HEK293 (cell line): Measurements from ENCODE around the gene TMEM121B.

Experiments
- CTCF ChIA-PET: fragments of 350-600 bp; formaldehyde crosslinking; extraction: SDS; loops from one replicate; lab custom pipeline; 2021; ENCODE audit warnings: antibody characterized with exemption; lab: Yijun Ruan, JAX
- POLR2A ChIA-PET: fragments of 300-600 bp; formaldehyde crosslinking; extraction: SDS; loops from one replicate; lab custom pipeline; 2020; ENCODE audit warnings: antibody characterized with exemption, inconsistent platforms; lab: Yijun Ruan, JAX
- H3K27ac ChIP-seq: fragments of 200-500 bp; sonication (Bioruptor generic); 2 replicates; pipeline ENCODE4 v1.5.1; 2014; ENCODE audit warnings: low read depth, low read length, control low read depth, inconsistent platforms; ENCODE audit errors: extremely low read depth
- H3K36me3 ChIP-seq, 2 experiments: fragments of 200-500 bp in 1 of 2; sonication (Bioruptor generic) in 1 of 2; 1 replicate in 1 of 2; 2 replicates in 1 of 2; pipeline ENCODE4 v1.5.1; 2014 to 2017; ENCODE audit warnings: inconsistent platforms in 2 of 2, low read length in 2 of 2; ENCODE audit not compliant: control insufficient read depth in 2 of 2, insufficient read depth in 1 of 2
- H3K4me1 ChIP-seq: fragments of 200-500 bp; sonication (Bioruptor generic); 2 replicates; pipeline ENCODE4 v1.5.1; 2014; ENCODE audit warnings: mild to moderate bottlenecking, low read length, inconsistent platforms; ENCODE audit not compliant: control insufficient read depth, insufficient read depth
- H3K4me3 ChIP-seq: 2 replicates; pipeline ENCODE4 v1.5.1; 2011; ENCODE audit warnings: low read depth, mild to moderate bottlenecking, control low read depth, low read length, moderate library complexity
- H3K9me3 ChIP-seq: fragments of 200-500 bp; sonication (Bioruptor generic); 2 replicates; pipeline ENCODE4 v1.5.1; 2014; ENCODE audit warnings: low read depth, low read length, inconsistent platforms; ENCODE audit not compliant: control insufficient read depth, insufficient read depth
- BCL11A ChIP-seq: fragments of 450-650 bp; formaldehyde crosslinking; IDR thresholded peaks from 2 replicates; pipeline ENCODE4 v1.5.1; 2016; ENCODE audit warnings: low read depth, missing biosample characterization, missing genetic modification characterization
- HOXC10 ChIP-seq: sonication (generic); formaldehyde crosslinking; IDR thresholded peaks from 2 replicates; pipeline ENCODE4 v1.8.1; 2023; ENCODE audit warnings: mild to moderate bottlenecking, missing genetic modification reagents
- KLF8 ChIP-seq: fragments of 450-650 bp; formaldehyde crosslinking; IDR thresholded peaks from 2 replicates; pipeline ENCODE4 v1.5.1; 2016; ENCODE audit warnings: missing biosample characterization, missing genetic modification characterization
- OVOL3 ChIP-seq: fragments of 450-650 bp; formaldehyde crosslinking; IDR thresholded peaks from 2 replicates; pipeline ENCODE4 v1.5.1; 2016; ENCODE audit warnings: missing biosample characterization, missing genetic modification characterization
- ZBTB7A ChIP-seq: fragments of 450-650 bp; formaldehyde crosslinking; IDR thresholded peaks from 2 replicates; pipeline ENCODE4 v1.5.1; 2016; ENCODE audit warnings: low read depth, missing biosample characterization, missing genetic modification characterization
- ZFP37 ChIP-seq: fragments of 450-650 bp; formaldehyde crosslinking; IDR thresholded peaks from 2 replicates; pipeline ENCODE4 v1.5.1; 2016; ENCODE audit warnings: missing biosample characterization, missing genetic modification characterization
- ZNF223 ChIP-seq: fragments of 450-650 bp; formaldehyde crosslinking; IDR thresholded peaks from 2 replicates; pipeline ENCODE4 v1.5.1; 2016; ENCODE audit warnings: missing biosample characterization, missing genetic modification characterization
- ZNF311 ChIP-seq: fragments of 450-650 bp; formaldehyde crosslinking; IDR thresholded peaks from 2 replicates; pipeline ENCODE4 v1.5.1; 2017; ENCODE audit warnings: missing biosample characterization, missing genetic modification characterization, borderline replicate concordance
- ZNF37A ChIP-seq: fragments of 450-650 bp; IDR thresholded peaks from 2 replicates; pipeline ENCODE4 v1.5.1; 2018; ENCODE audit warnings: missing biosample characterization, missing genetic modification characterization
- ZNF394 ChIP-seq: fragments of 450-650 bp; formaldehyde crosslinking; IDR thresholded peaks from 2 replicates; pipeline ENCODE4 v1.5.1; 2016; ENCODE audit warnings: missing biosample characterization, missing genetic modification characterization, mild to moderate bottlenecking, moderate library complexity, borderline replicate concordance
- ZNF521 ChIP-seq: fragments of 450-650 bp; formaldehyde crosslinking; IDR thresholded peaks from 2 replicates; pipeline ENCODE4 v1.5.1; 2017; ENCODE audit warnings: missing biosample characterization, mild to moderate bottlenecking, missing genetic modification characterization
- ZNF549 ChIP-seq: fragments of 450-650 bp; IDR thresholded peaks from 2 replicates; pipeline ENCODE4 v1.5.1; 2018; ENCODE audit warnings: missing biosample characterization, missing genetic modification characterization, mild to moderate bottlenecking, inconsistent platforms, moderate library complexity
- ZNF555 ChIP-seq: fragments of 450-650 bp; formaldehyde crosslinking; conservative IDR thresholded peaks from 2 replicates; pipeline ENCODE4 v1.5.1; 2017; ENCODE audit warnings: missing biosample characterization, mild to moderate bottlenecking, missing genetic modification characterization, inconsistent platforms
- ZNF561 ChIP-seq: fragments of 450-650 bp; IDR thresholded peaks from 2 replicates; pipeline ENCODE4 v1.5.1; 2018; ENCODE audit warnings: missing biosample characterization, missing genetic modification characterization, borderline replicate concordance
- ZNF791 ChIP-seq: fragments of 450-650 bp; formaldehyde crosslinking; IDR thresholded peaks from 2 replicates; pipeline ENCODE4 v1.5.1; 2016; ENCODE audit warnings: missing biosample characterization, missing genetic modification characterization
- ZNF843 ChIP-seq: fragments of 450-650 bp; formaldehyde crosslinking; IDR thresholded peaks from 2 replicates; pipeline ENCODE4 v1.5.1; 2016; ENCODE audit warnings: missing biosample characterization, missing genetic modification characterization
- TF ChIP-seq, protein P1 (sequence below): fragments of 450-650 bp; formaldehyde crosslinking; IDR thresholded peaks from 2 replicates; pipeline ENCODE4 v1.5.1; 2016; ENCODE audit warnings: missing biosample characterization, missing genetic modification characterization
- TF ChIP-seq, protein P2 (sequence below): fragments of 450-650 bp; formaldehyde crosslinking; conservative IDR thresholded peaks from 2 replicates; pipeline ENCODE4 v1.5.1; 2016; ENCODE audit warnings: low read depth, missing biosample characterization, missing genetic modification characterization
- TF ChIP-seq, protein P3 (sequence below): fragments of 450-650 bp; formaldehyde crosslinking; IDR thresholded peaks from 2 replicates; pipeline ENCODE4 v1.5.1; 2016; ENCODE audit warnings: missing biosample characterization, missing genetic modification characterization
- TF ChIP-seq, protein P4 (sequence below): fragments of 450-650 bp; formaldehyde crosslinking; IDR thresholded peaks from 2 replicates; pipeline ENCODE4 v1.5.1; 2017; ENCODE audit warnings: missing biosample characterization, missing genetic modification characterization
- TF ChIP-seq, protein P5 (sequence below): fragments of 450-650 bp; formaldehyde crosslinking; IDR thresholded peaks from 2 replicates; pipeline ENCODE4 v1.5.1; 2016; ENCODE audit warnings: missing biosample characterization, missing genetic modification characterization

Gene TMEM121B

DNA sequence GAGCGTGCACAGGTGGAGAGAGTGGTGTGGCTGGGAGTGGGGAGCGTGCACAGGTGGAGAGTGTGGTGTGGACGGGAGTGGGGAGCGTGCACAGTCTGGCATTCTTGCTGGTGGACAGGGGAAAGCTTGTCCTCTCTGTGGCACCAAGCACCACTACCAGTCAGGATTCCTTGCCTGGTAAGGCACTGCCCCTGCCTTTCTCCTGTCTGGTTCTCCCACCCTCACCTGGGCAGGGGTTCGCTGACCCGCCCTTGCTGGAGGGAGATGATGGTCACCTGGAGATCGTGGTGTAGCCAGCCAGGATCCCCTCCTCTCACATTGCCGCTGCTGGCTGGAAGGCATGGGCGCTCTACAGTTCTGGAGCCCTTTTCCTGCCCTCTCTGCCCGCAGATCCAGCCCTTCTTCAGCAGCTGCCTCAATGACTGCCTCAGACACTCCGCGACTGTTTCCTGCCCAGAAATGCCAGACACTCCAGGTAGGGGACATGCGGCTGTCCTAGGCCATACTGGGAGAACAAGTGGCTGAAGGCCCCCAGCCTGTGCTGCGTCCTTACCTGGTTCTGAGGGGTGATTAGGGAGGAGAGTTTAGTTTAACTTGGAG is 16.7 kb downstream of the TMEM121B start (continued):
- TF ChIP-seq, protein P1, sequence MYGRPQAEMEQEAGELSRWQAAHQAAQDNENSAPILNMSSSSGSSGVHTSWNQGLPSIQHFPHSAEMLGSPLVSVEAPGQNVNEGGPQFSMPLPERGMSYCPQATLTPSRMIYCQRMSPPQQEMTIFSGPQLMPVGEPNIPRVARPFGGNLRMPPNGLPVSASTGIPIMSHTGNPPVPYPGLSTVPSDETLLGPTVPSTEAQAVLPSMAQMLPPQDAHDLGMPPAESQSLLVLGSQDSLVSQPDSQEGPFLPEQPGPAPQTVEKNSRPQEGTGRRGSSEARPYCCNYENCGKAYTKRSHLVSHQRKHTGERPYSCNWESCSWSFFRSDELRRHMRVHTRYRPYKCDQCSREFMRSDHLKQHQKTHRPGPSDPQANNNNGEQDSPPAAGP, result no peak
- TF ChIP-seq OVOL3 (tag by site-specific recombination), result no peak
- TF ChIP-seq, protein P2, sequence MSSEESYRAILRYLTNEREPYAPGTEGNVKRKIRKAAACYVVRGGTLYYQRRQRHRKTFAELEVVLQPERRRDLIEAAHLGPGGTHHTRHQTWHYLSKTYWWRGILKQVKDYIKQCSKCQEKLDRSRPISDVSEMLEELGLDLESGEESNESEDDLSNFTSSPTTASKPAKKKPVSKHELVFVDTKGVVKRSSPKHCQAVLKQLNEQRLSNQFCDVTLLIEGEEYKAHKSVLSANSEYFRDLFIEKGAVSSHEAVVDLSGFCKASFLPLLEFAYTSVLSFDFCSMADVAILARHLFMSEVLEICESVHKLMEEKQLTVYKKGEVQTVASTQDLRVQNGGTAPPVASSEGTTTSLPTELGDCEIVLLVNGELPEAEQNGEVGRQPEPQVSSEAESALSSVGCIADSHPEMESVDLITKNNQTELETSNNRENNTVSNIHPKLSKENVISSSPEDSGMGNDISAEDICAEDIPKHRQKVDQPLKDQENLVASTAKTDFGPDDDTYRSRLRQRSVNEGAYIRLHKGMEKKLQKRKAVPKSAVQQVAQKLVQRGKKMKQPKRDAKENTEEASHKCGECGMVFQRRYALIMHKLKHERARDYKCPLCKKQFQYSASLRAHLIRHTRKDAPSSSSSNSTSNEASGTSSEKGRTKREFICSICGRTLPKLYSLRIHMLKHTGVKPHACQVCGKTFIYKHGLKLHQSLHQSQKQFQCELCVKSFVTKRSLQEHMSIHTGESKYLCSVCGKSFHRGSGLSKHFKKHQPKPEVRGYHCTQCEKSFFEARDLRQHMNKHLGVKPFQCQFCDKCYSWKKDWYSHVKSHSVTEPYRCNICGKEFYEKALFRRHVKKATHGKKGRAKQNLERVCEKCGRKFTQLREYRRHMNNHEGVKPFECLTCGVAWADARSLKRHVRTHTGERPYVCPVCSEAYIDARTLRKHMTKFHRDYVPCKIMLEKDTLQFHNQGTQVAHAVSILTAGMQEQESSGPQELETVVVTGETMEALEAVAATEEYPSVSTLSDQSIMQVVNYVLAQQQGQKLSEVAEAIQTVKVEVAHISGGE, result no peak
- no peak for TF ChIP-seq HOXC10 (CRISPR knock-in tag)
- no peak for TF ChIP-seq ZBTB7A (tag by site-specific recombination)
- TF ChIP-seq ZNF521, result no peak
- no peak for TF ChIP-seq ZNF223 (tag by site-specific recombination)
- no peak for TF ChIP-seq ZNF394 (tag by site-specific recombination)
- TF ChIP-seq, all 188 proteins: peak for 0

DNA sequence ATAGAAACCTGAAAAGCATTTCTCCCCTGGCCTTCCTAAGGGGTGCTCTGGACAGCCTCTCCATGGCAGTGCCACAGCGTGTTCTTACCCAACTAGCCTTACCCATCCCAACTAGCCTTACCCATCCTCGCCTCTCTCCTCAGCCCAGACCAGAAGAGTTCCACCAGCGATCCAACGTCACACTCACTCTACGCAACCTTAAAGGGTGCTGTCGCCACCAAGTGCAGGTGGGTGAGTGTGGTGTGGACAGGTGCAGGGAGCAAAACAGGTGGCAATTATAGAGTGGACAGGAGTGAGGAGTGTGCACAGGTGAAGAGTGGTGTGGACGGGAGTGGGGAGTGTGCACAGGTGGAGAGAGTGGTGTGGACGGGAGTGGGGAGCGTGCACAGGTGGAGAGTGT is 17.8 kb downstream of the TMEM121B start:
- H3K27ac ChIP-seq, result no peak overlapping the region
- peaks cover 5 to 94% of the 10 kb centered on the region in 2 experiments for H3K36me3 ChIP-seq
- H3K4me3 ChIP-seq, result no peak overlapping the region
- ChIA-PET POLR2A (no interaction called here), CTCF (no interaction called here)
- H3K4me1 ChIP-seq, result no peaks in the 10 kb centered on the region
- TF ChIP-seq ZNF223 (tag by site-specific recombination), result no peak
- TF ChIP-seq ZNF791 (tag by site-specific recombination), result no peak
- no peak for TF ChIP-seq ZNF555 (tag by site-specific recombination)
- TF ChIP-seq, protein P1, result no peak
- TF ChIP-seq ZNF394 (tag by site-specific recombination), result no peak
- TF ChIP-seq ZNF37A (tag by site-specific recombination), result no peak
- H3K9me3 ChIP-seq, result no peaks in the 10 kb centered on the region

DNA sequence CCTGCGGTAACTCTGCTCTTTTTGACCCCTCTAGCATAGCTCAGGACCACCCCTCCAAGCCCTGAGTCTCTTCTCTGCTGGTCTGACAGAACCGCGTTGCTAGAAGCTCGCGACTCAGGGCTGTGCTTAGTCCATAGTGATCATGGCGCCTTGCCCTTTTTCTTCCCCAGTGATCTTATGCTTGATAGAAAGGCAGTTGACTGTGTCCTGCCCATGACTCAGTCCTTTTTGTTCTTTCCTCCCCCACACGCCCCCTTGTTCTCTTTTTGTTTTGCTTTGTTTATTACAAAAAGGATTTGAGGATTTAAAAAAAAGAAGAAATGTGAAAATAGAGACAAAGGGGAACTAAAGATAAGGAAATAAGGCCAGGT is 18.9 kb downstream of the TMEM121B start:
- Histone ChIP-seq H3K9me3 (no peaks in the 10 kb centered on the region), H3K4me1 (no peaks in the 10 kb centered on the region), H3K4me3 (no peak overlapping the region), H3K36me3 (peaks cover 5 to 93% of the 10 kb centered on the region in 2 experiments), H3K27ac (no peak overlapping the region)
- ChIA-PET POLR2A (no interaction called here), CTCF (interaction anchor here (1.0 kb wide), 1 partner anchor 70 kb away, joined by 3 read pairs; no protein-coding TSS in a partner anchor)
- TF ChIP-seq, protein P3, sequence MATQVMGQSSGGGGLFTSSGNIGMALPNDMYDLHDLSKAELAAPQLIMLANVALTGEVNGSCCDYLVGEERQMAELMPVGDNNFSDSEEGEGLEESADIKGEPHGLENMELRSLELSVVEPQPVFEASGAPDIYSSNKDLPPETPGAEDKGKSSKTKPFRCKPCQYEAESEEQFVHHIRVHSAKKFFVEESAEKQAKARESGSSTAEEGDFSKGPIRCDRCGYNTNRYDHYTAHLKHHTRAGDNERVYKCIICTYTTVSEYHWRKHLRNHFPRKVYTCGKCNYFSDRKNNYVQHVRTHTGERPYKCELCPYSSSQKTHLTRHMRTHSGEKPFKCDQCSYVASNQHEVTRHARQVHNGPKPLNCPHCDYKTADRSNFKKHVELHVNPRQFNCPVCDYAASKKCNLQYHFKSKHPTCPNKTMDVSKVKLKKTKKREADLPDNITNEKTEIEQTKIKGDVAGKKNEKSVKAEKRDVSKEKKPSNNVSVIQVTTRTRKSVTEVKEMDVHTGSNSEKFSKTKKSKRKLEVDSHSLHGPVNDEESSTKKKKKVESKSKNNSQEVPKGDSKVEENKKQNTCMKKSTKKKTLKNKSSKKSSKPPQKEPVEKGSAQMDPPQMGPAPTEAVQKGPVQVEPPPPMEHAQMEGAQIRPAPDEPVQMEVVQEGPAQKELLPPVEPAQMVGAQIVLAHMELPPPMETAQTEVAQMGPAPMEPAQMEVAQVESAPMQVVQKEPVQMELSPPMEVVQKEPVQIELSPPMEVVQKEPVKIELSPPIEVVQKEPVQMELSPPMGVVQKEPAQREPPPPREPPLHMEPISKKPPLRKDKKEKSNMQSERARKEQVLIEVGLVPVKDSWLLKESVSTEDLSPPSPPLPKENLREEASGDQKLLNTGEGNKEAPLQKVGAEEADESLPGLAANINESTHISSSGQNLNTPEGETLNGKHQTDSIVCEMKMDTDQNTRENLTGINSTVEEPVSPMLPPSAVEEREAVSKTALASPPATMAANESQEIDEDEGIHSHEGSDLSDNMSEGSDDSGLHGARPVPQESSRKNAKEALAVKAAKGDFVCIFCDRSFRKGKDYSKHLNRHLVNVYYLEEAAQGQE, result no peak
- TF ChIP-seq ZNF561 (tag by site-specific recombination) (no peak), ZNF549 (no peak), KLF8 (no peak), ZNF311 (no peak), BCL11A (no peak), ZNF843 (no peak), ZFP37 (tag by site-specific recombination) (no peak)
- TF ChIP-seq, protein P4, sequence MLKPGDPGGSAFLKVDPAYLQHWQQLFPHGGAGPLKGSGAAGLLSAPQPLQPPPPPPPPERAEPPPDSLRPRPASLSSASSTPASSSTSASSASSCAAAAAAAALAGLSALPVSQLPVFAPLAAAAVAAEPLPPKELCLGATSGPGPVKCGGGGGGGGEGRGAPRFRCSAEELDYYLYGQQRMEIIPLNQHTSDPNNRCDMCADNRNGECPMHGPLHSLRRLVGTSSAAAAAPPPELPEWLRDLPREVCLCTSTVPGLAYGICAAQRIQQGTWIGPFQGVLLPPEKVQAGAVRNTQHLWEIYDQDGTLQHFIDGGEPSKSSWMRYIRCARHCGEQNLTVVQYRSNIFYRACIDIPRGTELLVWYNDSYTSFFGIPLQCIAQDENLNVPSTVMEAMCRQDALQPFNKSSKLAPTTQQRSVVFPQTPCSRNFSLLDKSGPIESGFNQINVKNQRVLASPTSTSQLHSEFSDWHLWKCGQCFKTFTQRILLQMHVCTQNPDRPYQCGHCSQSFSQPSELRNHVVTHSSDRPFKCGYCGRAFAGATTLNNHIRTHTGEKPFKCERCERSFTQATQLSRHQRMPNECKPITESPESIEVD (tag by site-specific recombination), result no peak
- TF ChIP-seq, protein P5, sequence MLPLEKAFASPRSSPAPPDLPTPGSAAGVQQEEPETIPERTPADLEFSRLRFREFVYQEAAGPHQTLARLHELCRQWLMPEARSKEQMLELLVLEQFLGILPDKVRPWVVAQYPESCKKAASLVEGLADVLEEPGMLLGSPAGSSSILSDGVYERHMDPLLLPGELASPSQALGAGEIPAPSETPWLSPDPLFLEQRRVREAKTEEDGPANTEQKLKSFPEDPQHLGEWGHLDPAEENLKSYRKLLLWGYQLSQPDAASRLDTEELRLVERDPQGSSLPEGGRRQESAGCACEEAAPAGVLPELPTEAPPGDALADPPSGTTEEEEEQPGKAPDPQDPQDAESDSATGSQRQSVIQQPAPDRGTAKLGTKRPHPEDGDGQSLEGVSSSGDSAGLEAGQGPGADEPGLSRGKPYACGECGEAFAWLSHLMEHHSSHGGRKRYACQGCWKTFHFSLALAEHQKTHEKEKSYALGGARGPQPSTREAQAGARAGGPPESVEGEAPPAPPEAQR, result no peak
